Measurements from ENCODE around the gene HSPBP1. TPM values are rescaled to one million over a fixed set of nuclear protein-coding genes. Genes with fewer than 3 reads are reported as not detected.

HSPBP1 gene

DNA sequence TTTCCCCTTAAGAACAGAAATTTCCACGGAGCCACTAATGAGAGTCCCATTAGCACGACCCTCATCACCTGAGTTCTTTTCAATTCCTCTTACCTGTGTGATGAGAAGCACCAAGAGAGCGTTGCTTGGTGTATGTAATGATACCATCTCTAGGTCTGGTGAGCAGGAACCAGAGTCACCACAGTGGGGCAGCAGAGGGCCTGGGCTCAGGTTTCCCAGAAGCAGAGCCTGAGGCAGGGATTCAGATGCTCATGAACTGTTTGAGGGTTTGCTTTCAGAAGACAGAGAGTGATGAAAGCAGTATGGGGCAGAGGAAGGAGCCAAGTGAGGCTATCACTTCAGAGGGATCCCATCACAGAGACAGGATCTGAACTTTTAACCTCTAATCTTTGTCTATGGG lies 67.5 kb downstream of the HSPBP1 start:
- H3K4ac ChIP-seq (ENCODE audit: low read length): no peak overlapping the region
- WGBS, 2 donors (ENCODE audit: extremely low coverage in 2 of 2, insufficient read length in 2 of 2, insufficient replicate concordance in 1 of 2): no CpG with 5 or more reads among the region's 3 CpGs
- H2BK15ac ChIP-seq (ENCODE audit: low read length): no peak overlapping the region
- no peak for DNase-seq (ENCODE audit: low spot score)
- H3K18ac ChIP-seq (ENCODE audit: low read length): no peak overlapping the region
- no peak overlapping the region for H3K9ac ChIP-seq (ENCODE audit: low read depth, low read length, poor library complexity)
- no peaks in the 10 kb centered on the region for H3K36me3 ChIP-seq (replicated peaks in 1 of 2; ENCODE audit: control insufficient read depth in 2 of 2, insufficient read depth in 2 of 2, low read length in 2 of 2)
- H3K79me1 ChIP-seq (ENCODE audit: low read depth, low read length): no peaks in the 10 kb centered on the region
- no peaks in the 10 kb centered on the region for H3K27me3 ChIP-seq (ENCODE audit: control insufficient read depth in 3 of 3, insufficient read depth in 3 of 3, low read depth in 1 of 3, low read length in 3 of 3)
- no peak overlapping the region for H2AK5ac ChIP-seq (ENCODE audit: low read depth, low read length)
- no peak overlapping the region for H4K91ac ChIP-seq (ENCODE audit: low read depth, low read length, poor library complexity)
- H3K27ac ChIP-seq (replicated peaks; ENCODE audit: low read length): no peak overlapping the region
- no peak overlapping the region for H3K14ac ChIP-seq (ENCODE audit: low read length)
- no peak overlapping the region for H2BK12ac ChIP-seq (ENCODE audit: low read length)
- no peak overlapping the region for H2AFZ ChIP-seq (ENCODE audit: low read length)
- H4K8ac ChIP-seq (ENCODE audit: low read depth, low read length): no peak overlapping the region
- peaks cover 5 to 8% of the 10 kb centered on the region in 2 donors for H3K9me3 ChIP-seq (replicated peaks in 1 of 2; ENCODE audit: control insufficient read depth in 2 of 2, insufficient read depth in 1 of 2, low read depth in 1 of 2, low read length in 2 of 2)
- peak overlapping the region in 1 of 2 donors; percentile 13 for H3K4me3 ChIP-seq (ENCODE audit: low read length in 2 of 2)
- no peak overlapping the region for H2BK120ac ChIP-seq (ENCODE audit: low read depth, low read length)
- no peak overlapping the region for H3K23ac ChIP-seq (ENCODE audit: low read depth, low read length, poor library complexity)
- no peak overlapping the region for H2BK5ac ChIP-seq (ENCODE audit: low read length)
- no peak overlapping the region for H3K4me2 ChIP-seq (ENCODE audit: insufficient read depth, low read length, poor library complexity, severe bottlenecking)
- peaks cover 3 to 16% of the 10 kb centered on the region in 2 donors for H3K4me1 ChIP-seq (ENCODE audit: control insufficient read depth in 2 of 2, insufficient read depth in 1 of 2, low read depth in 1 of 2, low read length in 2 of 2)

Small RNA genes lying within 50 kb of the gene (small RNA-seq; reads per million reads assigned to genes)
- not detected for gene MIR6802 (ENCODE audit: insufficient read depth)
- gene MIR6803 (ENCODE audit: insufficient read depth): not detected
- gene MIR6804 (ENCODE audit: insufficient read depth): 1.2 reads per million
